SK-N-SH (cell line): ENCODE data around the gene AFAP1. TPM values are rescaled to one million over a fixed set of nuclear protein-coding genes. Genes with fewer than 3 reads are reported as not detected.

Source experiments
- CTCF ChIA-PET: fragments of 300-600, 350-600 bp; formaldehyde crosslinking; extraction: SDS; loops from one replicate; lab custom pipeline; 2021; lab: Yijun Ruan, JAX
- POLR2A ChIA-PET: fragments of 350-600 bp; sonication (Branson Sonifier 250); formaldehyde crosslinking; extraction: SDS; loops from one replicate; lab custom pipeline; 2020; ENCODE audit warnings: antibody characterized with exemption, inconsistent platforms; lab: Yijun Ruan, JAX
- DNase-seq: peaks from one replicate; pipeline ENCODE4 v3.0.0; 2012
- H2AFZ ChIP-seq: fragments of 200-600 bp; sonication (generic); 2 replicates; pipeline ENCODE4 v1.8.1; 2016; ENCODE audit warnings: antibody characterized with exemption, mild to moderate bottlenecking, low read depth
- H3F3A ChIP-seq: fragments of 200-600 bp; sonication (generic); replicated peaks from 2 replicates; pipeline ENCODE3; 2016; ENCODE audit warnings: antibody characterized with exemption, mild to moderate bottlenecking; ENCODE audit not compliant: insufficient read depth
- H3K27ac ChIP-seq, 2 experiments: fragments of 200-500 bp in 1 of 2; fragments of 200-600 bp in 1 of 2; sonication (Bioruptor generic) in 1 of 2; sonication (generic), shearing (Covaris generic) in 1 of 2; 2 replicates each; pipeline versions ENCODE4 v1.5.1 to v1.6.1; 2014 to 2016; ENCODE audit warnings: low read depth in 2 of 2, inconsistent platforms in 1 of 2, low read length in 1 of 2, mild to moderate bottlenecking in 1 of 2, mixed read lengths in 1 of 2
- H3K27me3 ChIP-seq: fragments of 200-600 bp; sonication (generic), shearing (Covaris generic); 2 replicates; pipeline ENCODE4 v1.6.1; 2016; ENCODE audit warnings: mixed run types; ENCODE audit not compliant: insufficient read depth
- H3K36me3 ChIP-seq, 2 experiments: fragments of 200-500 bp in 1 of 2; fragments of 200-600 bp in 1 of 2; sonication (Bioruptor generic) in 1 of 2; sonication (generic) in 1 of 2; replicated peaks in 1 of 2; 2 replicates each; pipeline versions ENCODE3 to v1.5.1; 2014 to 2016; ENCODE audit warnings: low read length in 1 of 2, mild to moderate bottlenecking in 1 of 2; ENCODE audit not compliant: insufficient read depth in 2 of 2, control insufficient read depth in 1 of 2
- H3K4me1 ChIP-seq, 2 experiments: fragments of 200-500 bp in 1 of 2; fragments of 200-600 bp in 1 of 2; sonication (Bioruptor generic) in 1 of 2; sonication (generic), shearing (Covaris generic) in 1 of 2; 2 replicates each; pipeline versions ENCODE4 v1.5.1 to v1.6.1; 2014 to 2016; ENCODE audit warnings: low read depth in 1 of 2, low read length in 1 of 2, mixed run types in 1 of 2; ENCODE audit not compliant: insufficient read depth in 2 of 2, control insufficient read depth in 1 of 2
- H3K4me2 ChIP-seq: fragments of 200-600 bp; sonication (generic), shearing (Covaris generic); 2 replicates; pipeline ENCODE4 v1.6.1; 2017; ENCODE audit warnings: mixed run types
- H3K4me3 ChIP-seq, 2 experiments: fragments of 200-500 bp in 1 of 2; fragments of 200-600 bp in 1 of 2; sonication (Bioruptor generic) in 1 of 2; sonication (generic), shearing (Covaris generic) in 1 of 2; 2 replicates each; pipeline versions ENCODE4 v1.5.1 to v1.8.1; 2014 to 2016; ENCODE audit warnings: low read depth in 2 of 2, inconsistent platforms in 1 of 2, low read length in 1 of 2, mild to moderate bottlenecking in 1 of 2, mixed read lengths in 1 of 2, moderate library complexity in 1 of 2
- H3K79me2 ChIP-seq: fragments of 200-600 bp; sonication (generic); 2 replicates; pipeline ENCODE4 v1.8.1; 2017; ENCODE audit warnings: mild to moderate bottlenecking; ENCODE audit not compliant: insufficient read depth
- H3K9ac ChIP-seq: fragments of 200-600 bp; sonication (generic); 2 replicates; pipeline ENCODE4 v1.6.1; 2017; ENCODE audit warnings: mixed run types
- H3K9me2 ChIP-seq: fragments of 200-600 bp; sonication (generic); 2 replicates; pipeline ENCODE4 v1.6.1; 2017; ENCODE audit warnings: mixed run types
- H3K9me3 ChIP-seq: fragments of 200-600 bp; sonication (generic); 2 replicates; pipeline ENCODE4 v1.6.1; 2017; ENCODE audit warnings: mixed run types, mild to moderate bottlenecking, moderate library complexity
- H4K20me1 ChIP-seq: fragments of 200-600 bp; sonication (generic); 2 replicates; pipeline ENCODE4 v1.6.1; 2017; ENCODE audit warnings: mild to moderate bottlenecking, mixed run types; ENCODE audit not compliant: insufficient read depth
- CTCF ChIP-seq: fragments of 200-600 bp; sonication (generic); IDR thresholded peaks from 2 replicates; pipeline ENCODE4 v1.6.1; 2017; ENCODE audit warnings: antibody characterized with exemption, mild to moderate bottlenecking, moderate library complexity
- EP300 ChIP-seq, 2 experiments: IDR thresholded peaks; 2 replicates each; pipeline versions ENCODE4 v1.4.0 to v1.6.1; 2012; ENCODE audit warnings: borderline replicate concordance in 1 of 2, low read depth in 1 of 2, low read length in 1 of 2
- FOSL2 ChIP-seq: IDR thresholded peaks from 2 replicates; pipeline ENCODE4 v1.4.0; 2012; ENCODE audit warnings: low read depth, mild to moderate bottlenecking, moderate library complexity, borderline replicate concordance
- FOXJ3 ChIP-seq: sonication (generic); formaldehyde crosslinking; IDR thresholded peaks from 2 replicates; pipeline ENCODE4 v1.5.1; 2020; ENCODE audit warnings: mild to moderate bottlenecking, missing genetic modification reagents
- GABPA ChIP-seq: IDR thresholded peaks from 2 replicates; pipeline ENCODE4 v1.4.0; 2012; ENCODE audit warnings: low read depth, mild to moderate bottlenecking
- GATA2 ChIP-seq: sonication (generic); formaldehyde crosslinking; IDR thresholded peaks from 2 replicates; pipeline ENCODE4 v1.5.0; 2020; ENCODE audit warnings: mild to moderate bottlenecking, missing genetic modification reagents
- IRF3 ChIP-seq: fragments of 150-350 bp; IDR thresholded peaks from 2 replicates; pipeline ENCODE4 v1.6.1; 2016; ENCODE audit warnings: mild to moderate bottlenecking, low read depth, low read length
- JUND ChIP-seq: IDR thresholded peaks from 2 replicates; pipeline ENCODE4 v1.4.0; 2012
- NFIC ChIP-seq: IDR thresholded peaks from 2 replicates; pipeline ENCODE4 v1.4.0; 2012; ENCODE audit warnings: borderline replicate concordance
- PBX3 ChIP-seq: IDR thresholded peaks from 2 replicates; pipeline ENCODE4; 2012
- RCOR1 ChIP-seq: fragments of 150-350 bp; IDR thresholded peaks from 2 replicates; pipeline ENCODE4 v1.6.1; 2017; ENCODE audit warnings: antibody characterized with exemption, low read length
- SIN3A ChIP-seq: IDR thresholded peaks from 2 replicates; pipeline ENCODE4 v1.6.1; 2012; ENCODE audit warnings: low read depth, mild to moderate bottlenecking, low read length, moderate library complexity, borderline replicate concordance
- TAF1 ChIP-seq: IDR thresholded peaks from 2 replicates; pipeline ENCODE4 v1.6.1; 2012; ENCODE audit warnings: low read depth, mild to moderate bottlenecking, low read length, moderate library complexity, borderline replicate concordance
- TCF12 ChIP-seq: IDR thresholded peaks from 2 replicates; pipeline ENCODE4 v1.4.0; 2012
- ZBTB33 ChIP-seq: IDR thresholded peaks from 2 replicates; pipeline ENCODE4 v1.4.0; 2012; ENCODE audit warnings: low read depth, borderline replicate concordance
- WGBS: methylation state at CpG from one replicate; pipeline ENCODE4 v1.1.6; 2017; ENCODE audit warnings: low lambda C conversion rate; 5-methylcytosine and 5-hydroxymethylcytosine counted together
- polyA plus RNA-seq, 3 experiments: library from polyadenylated mRNA; depleted of rRNA; stranded (reverse); fragments of >200 nt; gene quantifications; 2 replicates each; pipeline ENCODE4 v1.2.3, GENCODE V29; 2012

The AFAP1 gene
- polyA plus RNA-seq, 1 of the 3 experiments (the other 2 are of a cell fraction) = 67.9 TPM

GRCh38 chr4:7899184-7899869 lies 40.3 kb downstream of the AFAP1 start:
- no peak for TF ChIP-seq FOXJ3 (CRISPR knock-in tag)
- TF ChIP-seq TAF1 = no peak
- no peak for TF ChIP-seq IRF3
- no peak for TF ChIP-seq CTCF
- no peak for TF ChIP-seq GABPA
- no peak for TF ChIP-seq ZBTB33
- no peak for TF ChIP-seq JUND
- TF ChIP-seq EP300 (IDR thresholded peaks at IDR 0.05; ENCODE audit: borderline replicate concordance in 1 of 2, low read depth in 1 of 2, low read length in 1 of 2) = peak in 1 of 2 experiments; percentile 14; a peak in 1 of 4 replicates
- peak; percentile 33; the same call in 1 of the 2 replicates for TF ChIP-seq GATA2
- Histone ChIP-seq H3F3A (peaks cover 58% of the 10 kb centered on the region), H3K9me2 (no peaks in the 10 kb centered on the region), H4K20me1 (peaks cover 22% of the 10 kb centered on the region), H2AFZ (no peak overlapping the region), H3K4me2 (peak overlapping the region; percentile 38; the same call in 1 of the 2 replicates), H3K4me1 (peaks cover 69 to 73% of the 10 kb centered on the region in 2 experiments), H3K9me3 (no peaks in the 10 kb centered on the region), H3K9ac (no peak overlapping the region), H3K27ac (peak overlapping the region; percentile 97 to 100), H3K27me3 (no peaks in the 10 kb centered on the region), H3K79me2 (peaks cover 96% of the 10 kb centered on the region), H3K36me3 (peaks cover 0 to 19% of the 10 kb centered on the region in 2 experiments), H3K4me3 (no peak overlapping the region)
- WGBS = 71% methylated on average over 9 of the region's 9 CpGs
- DNase-seq = no peak
- POLR2A ChIA-PET = no interaction called here
- CTCF ChIA-PET = interaction anchor here (0.9 to 2.0 kb wide), 3 partner anchors 16 to 95 kb away, joined by 3 to 7 read pairs (median 3); no protein-coding TSS in a partner anchor

GRCh38 chr4:7898385-7898784 lies 41.3 kb downstream of the AFAP1 start:
- ChIA-PET CTCF (no interaction called here), POLR2A (no interaction called here)
- H3K27ac ChIP-seq = peak overlapping the region; percentile 8 to 40
- peaks cover 98% of the 10 kb centered on the region for H3K79me2 ChIP-seq
- peaks cover 3 to 24% of the 10 kb centered on the region in 2 experiments for H3K36me3 ChIP-seq
- no peaks in the 10 kb centered on the region for H3K27me3 ChIP-seq
- no peak for DNase-seq
- H4K20me1 ChIP-seq = peaks cover 22% of the 10 kb centered on the region
- peaks cover 74 to 75% of the 10 kb centered on the region in 2 experiments for H3K4me1 ChIP-seq
- no peak overlapping the region for H3K4me2 ChIP-seq
- no peak overlapping the region for H3K4me3 ChIP-seq
- H2AFZ ChIP-seq = no peak overlapping the region
- H3K9ac ChIP-seq = no peak overlapping the region
- peaks cover 57% of the 10 kb centered on the region for H3F3A ChIP-seq
- H3K9me3 ChIP-seq = no peaks in the 10 kb centered on the region
- H3K9me2 ChIP-seq = no peaks in the 10 kb centered on the region
- 89% methylated on average over 4 of the region's 4 CpGs for WGBS
- TF ChIP-seq TCF12 = no peak
- no peak for TF ChIP-seq RCOR1
- no peak for TF ChIP-seq EP300 (IDR thresholded peaks at IDR 0.05; ENCODE audit: borderline replicate concordance in 1 of 2, low read depth in 1 of 2, low read length in 1 of 2)
- TF ChIP-seq PBX3 = no peak
- TF ChIP-seq IRF3 = no peak
- TF ChIP-seq FOSL2 = no peak
- TF ChIP-seq SIN3A = no peak
- no peak for TF ChIP-seq NFIC
